AG04450 (cell line): ENCODE data around the gene PTPRJ. TPM values are rescaled to one million over a fixed set of nuclear protein-coding genes. Genes with fewer than 3 reads are reported as not detected.

Source experiments
- CTCF ChIA-PET: fragments of 300-600, 350-600 bp; formaldehyde crosslinking; extraction: SDS; loops from one replicate; lab custom pipeline; 2022; ENCODE audit warnings: antibody characterized with exemption, inconsistent platforms; lab: Charles Lee
- POLR2A ChIA-PET: fragments of 350-600 bp; formaldehyde crosslinking; extraction: SDS; loops from one replicate; lab custom pipeline; 2021; ENCODE audit warnings: antibody characterized with exemption, inconsistent platforms; lab: Yijun Ruan, JAX
- DNase-seq: peaks from one replicate; pipeline ENCODE4 v3.0.0-alpha.2; 2011; ENCODE audit warnings: low read depth, low spot score
- H3K27ac ChIP-seq: one replicate; pipeline ENCODE4 v1.5.1; 2012; ENCODE audit warnings: low read depth, low read length, control low read depth
- H3K27me3 ChIP-seq: one replicate; pipeline ENCODE4 v1.6.0; 2012; ENCODE audit warnings: low read length; ENCODE audit not compliant: control insufficient read depth, insufficient read depth
- H3K4me3 ChIP-seq: 2 replicates; pipeline ENCODE4 v1.5.1; 2011; ENCODE audit warnings: mild to moderate bottlenecking, low read depth, low read length, control low read depth
- H3K9me3 ChIP-seq: 2 replicates; pipeline ENCODE4 v1.5.1; 2012; ENCODE audit warnings: low read length; ENCODE audit not compliant: control insufficient read depth, insufficient read depth
- polyA plus RNA-seq: library from polyadenylated mRNA; depleted of rRNA; stranded (reverse); fragments of >200 nt; gene quantifications from 2 replicates; pipeline ENCODE4 v1.2.3, GENCODE V29; 2011
- TF ChIP-seq, protein P1 (sequence below): IDR thresholded peaks from 2 replicates; pipeline ENCODE4 v1.5.1; 2011; ENCODE audit warnings: low read depth, low read length, control low read depth, inconsistent platforms

The PTPRJ gene
- polyA plus RNA-seq, 1 experiment: 5.2 TPM

DNA sequence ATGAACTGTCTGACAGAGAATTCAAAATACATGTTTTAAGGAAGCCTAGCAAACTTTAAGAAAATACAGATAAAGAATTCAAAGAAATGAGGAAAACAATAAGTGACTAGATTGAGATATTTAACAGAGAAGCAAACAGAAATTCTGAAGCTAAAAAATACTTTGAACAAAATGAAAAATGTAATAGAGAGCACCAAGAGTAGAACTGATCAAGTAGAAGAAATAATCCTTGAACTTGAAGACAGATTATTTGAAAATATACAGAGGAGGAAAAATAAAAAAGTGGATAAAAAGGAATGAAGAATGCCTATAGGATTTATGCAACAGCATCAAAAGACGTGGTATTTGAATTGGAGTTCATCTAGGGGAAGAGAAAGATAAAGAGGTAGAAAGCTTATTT lies 134.4 kb downstream of the PTPRJ start:
- no peak overlapping the region for H3K4me3 ChIP-seq
- TF ChIP-seq, protein P1, sequence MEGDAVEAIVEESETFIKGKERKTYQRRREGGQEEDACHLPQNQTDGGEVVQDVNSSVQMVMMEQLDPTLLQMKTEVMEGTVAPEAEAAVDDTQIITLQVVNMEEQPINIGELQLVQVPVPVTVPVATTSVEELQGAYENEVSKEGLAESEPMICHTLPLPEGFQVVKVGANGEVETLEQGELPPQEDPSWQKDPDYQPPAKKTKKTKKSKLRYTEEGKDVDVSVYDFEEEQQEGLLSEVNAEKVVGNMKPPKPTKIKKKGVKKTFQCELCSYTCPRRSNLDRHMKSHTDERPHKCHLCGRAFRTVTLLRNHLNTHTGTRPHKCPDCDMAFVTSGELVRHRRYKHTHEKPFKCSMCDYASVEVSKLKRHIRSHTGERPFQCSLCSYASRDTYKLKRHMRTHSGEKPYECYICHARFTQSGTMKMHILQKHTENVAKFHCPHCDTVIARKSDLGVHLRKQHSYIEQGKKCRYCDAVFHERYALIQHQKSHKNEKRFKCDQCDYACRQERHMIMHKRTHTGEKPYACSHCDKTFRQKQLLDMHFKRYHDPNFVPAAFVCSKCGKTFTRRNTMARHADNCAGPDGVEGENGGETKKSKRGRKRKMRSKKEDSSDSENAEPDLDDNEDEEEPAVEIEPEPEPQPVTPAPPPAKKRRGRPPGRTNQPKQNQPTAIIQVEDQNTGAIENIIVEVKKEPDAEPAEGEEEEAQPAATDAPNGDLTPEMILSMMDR: no peak
- POLR2A ChIA-PET: no interaction called here
- H3K27ac ChIP-seq: no peak overlapping the region
- no peak for DNase-seq
- H3K9me3 ChIP-seq: peaks cover 2% of the 10 kb centered on the region; the same call in 1 of the 2 replicates
- CTCF ChIA-PET: interaction anchor here (0.6 to 1.4 kb wide), 3 partner anchors 178 to 262 kb away, joined by 3 to 8 read pairs (median 4); no protein-coding TSS in a partner anchor
- no peaks in the 10 kb centered on the region for H3K27me3 ChIP-seq

DNA sequence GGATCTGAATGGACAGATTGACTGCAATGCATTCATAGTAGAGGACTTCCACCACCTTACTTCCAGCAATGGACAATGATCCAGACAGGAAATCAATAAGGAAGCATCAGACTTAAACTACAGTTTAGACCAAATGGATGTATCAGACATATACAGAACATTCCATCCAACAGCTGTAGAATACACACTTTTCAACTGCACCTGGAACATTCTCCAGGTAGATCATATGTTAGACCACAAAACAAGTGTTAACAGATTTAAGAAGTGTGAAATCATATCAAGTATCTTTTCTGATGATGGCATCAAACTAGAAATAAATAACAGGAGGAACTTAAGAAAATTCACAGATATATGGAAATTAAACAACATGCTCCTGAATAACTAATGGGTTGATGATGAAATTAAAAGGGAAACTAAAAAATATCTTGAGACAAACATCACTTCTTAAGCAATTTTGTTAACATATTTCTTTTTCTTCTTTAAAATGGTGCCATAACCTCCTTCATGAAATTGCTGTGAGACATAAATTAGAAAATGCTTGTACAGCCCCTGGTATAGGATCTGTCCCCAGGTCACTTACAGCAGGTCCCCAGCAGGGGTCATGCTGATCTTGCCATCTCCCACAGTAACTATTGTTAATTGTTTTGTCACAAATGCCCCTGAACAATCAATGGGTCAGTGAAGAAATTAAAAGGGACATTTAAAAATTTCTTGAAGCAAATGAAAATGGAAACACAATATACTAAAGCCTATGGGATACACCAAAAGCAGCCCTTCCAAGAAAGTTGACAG lies 136.3 kb downstream of the PTPRJ start:
- ChIA-PET POLR2A (no interaction called here), CTCF (interaction anchor here (0.6 to 1.3 kb wide), 4 partner anchors 9 to 184 kb away, joined by 3 to 6 read pairs (median 4); no protein-coding TSS in a partner anchor)
- DNase-seq: no peak

GRCh38 chr11:48122246-48122645 lies 141.9 kb downstream of the PTPRJ start:
- Histone ChIP-seq H3K4me3 (no peak overlapping the region), H3K9me3 (no peaks in the 10 kb centered on the region), H3K27ac (no peak overlapping the region), H3K27me3 (no peaks in the 10 kb centered on the region)
- no peak for DNase-seq
- POLR2A ChIA-PET: no interaction called here
- CTCF ChIA-PET: no interaction called here
- TF ChIP-seq, protein P1: no peak

More for the DNA sequence above, 136.3 kb downstream of the PTPRJ start:
- Histone ChIP-seq H3K4me3 (no peak overlapping the region), H3K9me3 (peaks cover 2% of the 10 kb centered on the region; the same call in 1 of the 2 replicates), H3K27me3 (no peaks in the 10 kb centered on the region), H3K27ac (no peak overlapping the region)
- TF ChIP-seq, protein P1: peak; percentile 36

DNA sequence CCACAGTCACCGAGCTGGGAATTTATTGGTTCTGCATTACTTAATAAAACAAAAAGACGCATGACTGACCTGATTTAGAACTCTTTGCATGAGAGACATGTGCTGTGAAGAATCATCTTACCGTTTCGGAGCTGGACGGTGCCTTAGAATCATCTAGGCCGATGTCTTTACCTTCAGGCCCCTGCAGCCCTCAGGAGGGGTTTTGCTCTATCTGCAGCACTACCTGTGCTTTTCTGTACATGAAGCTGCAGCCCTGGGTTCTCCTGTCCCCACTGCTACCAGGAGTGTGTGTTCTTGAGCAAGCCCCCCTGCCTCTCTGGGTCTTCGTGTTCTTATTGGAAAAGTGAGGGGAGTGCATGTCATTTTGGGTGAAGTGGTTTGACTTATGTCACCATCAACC lies 142.3 kb downstream of the PTPRJ start:
- ChIA-PET CTCF (no interaction called here), POLR2A (no interaction called here)
- Histone ChIP-seq H3K27me3 (no peaks in the 10 kb centered on the region), H3K27ac (no peak overlapping the region), H3K4me3 (no peak overlapping the region), H3K9me3 (no peaks in the 10 kb centered on the region)
- no peak for DNase-seq
- TF ChIP-seq, protein P1: no peak

GRCh38 chr11:48123254-48123875 lies 143.0 kb downstream of the PTPRJ start:
- TF ChIP-seq, protein P1: no peak
- POLR2A ChIA-PET: no interaction called here

More at GRCh38 chr11:48123254-48123875, 143.0 kb downstream of the PTPRJ start:
- no peak overlapping the region for H3K4me3 ChIP-seq
- DNase-seq: no peak
- no peak overlapping the region for H3K27ac ChIP-seq
- CTCF ChIA-PET: interaction anchor here (1.5 kb wide), 1 partner anchor 14 kb away, joined by 4 read pairs; no protein-coding TSS in a partner anchor
- no peaks in the 10 kb centered on the region for H3K9me3 ChIP-seq
- H3K27me3 ChIP-seq: no peaks in the 10 kb centered on the region
